Measurements from ENCODE around the gene NHEJ1.

DNA sequence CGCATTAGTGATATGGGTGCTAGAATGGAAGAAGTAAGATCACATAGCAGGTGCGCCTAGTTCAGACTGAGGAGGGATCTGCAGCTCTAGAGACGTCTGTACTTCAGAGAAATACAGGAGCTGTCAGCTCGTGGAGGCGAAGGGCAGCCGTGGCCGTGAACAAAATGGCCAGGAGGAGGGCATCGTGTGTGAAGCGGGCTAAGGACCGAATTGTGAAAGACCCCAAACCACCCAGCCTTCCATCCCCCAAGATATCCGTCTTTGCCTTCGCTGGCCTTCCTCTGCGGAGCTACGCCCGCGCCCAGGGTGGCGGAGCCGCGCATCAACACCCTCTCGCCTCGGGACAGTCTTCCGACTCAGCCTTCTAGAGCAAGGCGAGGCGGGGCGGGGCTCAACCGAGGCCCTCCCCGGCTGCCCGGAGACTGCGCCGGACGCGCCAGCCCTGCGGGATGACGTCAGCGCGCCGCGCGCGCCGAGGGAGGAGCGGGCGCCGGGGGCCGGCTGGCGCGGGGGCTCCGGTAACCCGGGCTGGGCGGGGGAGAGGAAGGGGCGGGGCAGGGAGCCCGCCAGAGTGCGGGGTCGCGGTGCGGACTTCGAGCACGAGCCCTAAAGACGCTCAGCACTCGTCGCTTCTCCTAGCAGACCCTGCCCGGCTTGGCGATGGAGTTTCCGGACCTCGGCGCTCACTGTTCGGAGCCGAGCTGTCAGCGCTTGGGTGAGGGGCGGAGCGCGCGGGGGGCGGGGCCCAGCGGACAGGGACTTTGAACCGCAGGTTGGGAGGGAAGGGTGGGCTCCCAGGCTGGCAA is 45.9 kb upstream of the NHEJ1 start, which contains the start of gene ZFAND2B:
- TF ChIP-seq, protein P1, sequence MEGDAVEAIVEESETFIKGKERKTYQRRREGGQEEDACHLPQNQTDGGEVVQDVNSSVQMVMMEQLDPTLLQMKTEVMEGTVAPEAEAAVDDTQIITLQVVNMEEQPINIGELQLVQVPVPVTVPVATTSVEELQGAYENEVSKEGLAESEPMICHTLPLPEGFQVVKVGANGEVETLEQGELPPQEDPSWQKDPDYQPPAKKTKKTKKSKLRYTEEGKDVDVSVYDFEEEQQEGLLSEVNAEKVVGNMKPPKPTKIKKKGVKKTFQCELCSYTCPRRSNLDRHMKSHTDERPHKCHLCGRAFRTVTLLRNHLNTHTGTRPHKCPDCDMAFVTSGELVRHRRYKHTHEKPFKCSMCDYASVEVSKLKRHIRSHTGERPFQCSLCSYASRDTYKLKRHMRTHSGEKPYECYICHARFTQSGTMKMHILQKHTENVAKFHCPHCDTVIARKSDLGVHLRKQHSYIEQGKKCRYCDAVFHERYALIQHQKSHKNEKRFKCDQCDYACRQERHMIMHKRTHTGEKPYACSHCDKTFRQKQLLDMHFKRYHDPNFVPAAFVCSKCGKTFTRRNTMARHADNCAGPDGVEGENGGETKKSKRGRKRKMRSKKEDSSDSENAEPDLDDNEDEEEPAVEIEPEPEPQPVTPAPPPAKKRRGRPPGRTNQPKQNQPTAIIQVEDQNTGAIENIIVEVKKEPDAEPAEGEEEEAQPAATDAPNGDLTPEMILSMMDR (IDR thresholded peaks at IDR 0.05; ENCODE audit: low read length) = no peak
- TF ChIP-seq EZH2 (optimal IDR thresholded peaks at IDR 0.05; ENCODE audit: low read depth, low read length) = no peak
- TF ChIP-seq EZH2phosphoT487 (IDR thresholded peaks at IDR 0.05; ENCODE audit: low read length) = no peak
